ENCODE data around the gene FOXP1. TPM values are rescaled to one million over a fixed set of nuclear protein-coding genes. Genes with fewer than 3 reads are reported as not detected.

FOXP1 gene
- total and polyA plus RNA-seq, 2 of the 8 experiments (the other 6 are each of a cell fraction or from before 2014, with no cell fraction given): 13.9 to 25.4 TPM

DNA sequence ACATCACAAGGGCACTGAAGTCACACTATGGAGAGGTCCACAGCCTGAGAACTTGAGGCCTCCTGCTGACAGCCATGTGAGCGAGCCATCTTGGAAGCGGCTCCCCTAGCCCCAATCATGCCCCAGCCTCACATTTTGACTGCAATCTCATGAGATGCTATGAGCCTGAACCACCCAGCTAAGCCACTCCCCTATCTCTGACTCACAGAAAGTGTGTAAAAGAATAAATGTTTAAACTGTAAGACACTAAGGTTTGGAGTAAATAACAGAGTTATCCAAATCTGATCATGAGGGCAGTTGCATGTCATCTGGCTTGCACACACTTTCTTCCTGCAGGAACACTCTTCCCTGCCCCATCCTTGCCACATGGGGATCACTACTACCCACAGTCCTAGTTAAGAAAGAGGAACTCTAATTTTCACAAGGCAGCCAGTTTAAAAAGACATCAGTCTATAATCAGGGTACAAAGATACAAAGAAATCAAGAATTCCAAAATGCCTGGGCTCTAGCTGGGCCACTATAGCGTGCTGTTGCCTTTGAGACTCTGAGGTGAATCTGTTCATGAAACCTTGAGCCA is 494.2 kb downstream of the FOXP1 start:
- Histone ChIP-seq H3K9ac (replicated peaks in 1 of 4; ENCODE audit: extremely low read depth in 1 of 4, low read depth in 3 of 4, low read length in 3 of 4) (no peak overlapping the region), H2BK120ac (replicated peaks; ENCODE audit: low read depth, low read length) (no peak overlapping the region), H2BK20ac (ENCODE audit: low read length) (no peak overlapping the region), H3K14ac (ENCODE audit: insufficient read length) (no peak overlapping the region), H4K20me1 (replicated peaks in 1 of 2; ENCODE audit: control insufficient read depth in 1 of 2, insufficient read depth in 2 of 2, low read length in 2 of 2) (no peaks in the 10 kb centered on the region), H3K56ac (replicated peaks; ENCODE audit: insufficient read length, low read depth, low read length) (no peak overlapping the region), H2BK15ac (ENCODE audit: low read length) (no peak overlapping the region), H3K4me2 (ENCODE audit: insufficient read depth in 1 of 2, low read depth in 2 of 2, low read length in 2 of 2) (no peak overlapping the region), H3K9me3 (ENCODE audit: insufficient read depth in 2 of 2, low read depth in 1 of 2, low read length in 1 of 2) (no peaks in the 10 kb centered on the region), H3K18ac (ENCODE audit: extremely low read depth, low read length) (no peak overlapping the region), H2BK5ac (ENCODE audit: low read depth, low read length) (no peak overlapping the region), H4K8ac (ENCODE audit: extremely low read depth, insufficient read depth, low read length) (no peak overlapping the region), H3K27me3 (replicated peaks in 1 of 4; ENCODE audit: control insufficient read depth in 3 of 4, extremely low read depth in 1 of 4, insufficient read depth in 3 of 4, low read length in 3 of 4) (no peaks in the 10 kb centered on the region; a peak in 1 of 7 replicates), H3K4me1 (replicated peaks in 1 of 4; ENCODE audit: control insufficient read depth in 3 of 4, insufficient read depth in 4 of 4, low read length in 3 of 4) (peaks cover 3 to 7% (median 5%) of the 10 kb centered on the region in 4 experiments; a peak in 4 of 7 replicates), H2AK5ac (ENCODE audit: low read depth, low read length) (no peak overlapping the region), H4K91ac (replicated peaks; ENCODE audit: insufficient read length, low read length) (no peak overlapping the region), H3K27ac (ENCODE audit: low read depth, low read length) (no peak overlapping the region), H3K4me3 (ENCODE audit: extremely low read depth in 1 of 4, insufficient read depth in 2 of 4, low read depth in 3 of 4, low read length in 4 of 4) (no peak overlapping the region), H3K36me3 (ENCODE audit: control insufficient read depth in 2 of 4, insufficient read depth in 4 of 4, low read length in 3 of 4) (no peaks in the 10 kb centered on the region), H4K5ac (ENCODE audit: insufficient read length, low read depth, low read length) (no peak overlapping the region), H3K23me2 (ENCODE audit: low read depth, low read length) (no peaks in the 10 kb centered on the region; the same call in 1 of the 2 replicates), H3K4ac (replicated peaks; ENCODE audit: insufficient read length, low read depth, low read length) (no peak overlapping the region), H3K23ac (ENCODE audit: insufficient read length) (no peak overlapping the region), H2AFZ (ENCODE audit: low read length) (no peak overlapping the region), H3K79me2 (ENCODE audit: control insufficient read depth in 1 of 2, insufficient read depth in 2 of 2, low read length in 2 of 2) (peaks cover 0 to 6% of the 10 kb centered on the region in 2 experiments; a peak in 1 of 4 replicates), H3K79me1 (ENCODE audit: low read depth, low read length) (no peaks in the 10 kb centered on the region), H2BK12ac (ENCODE audit: low read depth, low read length) (no peak overlapping the region)
- 99% methylated on average over 3 of the region's 3 CpGs; no CpG with 5 or more reads in 1 of the 2 experiments for WGBS, 2 experiments (ENCODE audit: extremely low coverage in 1 of 2, insufficient coverage in 1 of 2, insufficient read length in 1 of 2, insufficient replicate concordance in 2 of 2, low coverage in 1 of 2, low lambda C conversion rate in 2 of 2, missing lambda C conversion rate in 1 of 2)
- POLR2A ChIA-PET (ENCODE audit: partially characterized antibody): no interaction called here
- CTCF ChIA-PET (ENCODE audit: partially characterized antibody): no interaction called here
- FAIRE-seq (no peak), DNase-seq (ENCODE audit: low read depth in 1 of 2, low spot score in 2 of 2) (no peak)
- TF ChIP-seq SP1 (IDR thresholded peaks at IDR 0.05; ENCODE audit: low read depth, low read length) (no peak), BCL11A (IDR thresholded peaks at IDR 0.05; ENCODE audit: low read depth in 2 of 2, low read length in 2 of 2) (no peak), ZNF274 (IDR thresholded peaks at IDR 0.05; ENCODE audit: borderline replicate concordance, extremely low read depth, low read length) (no peak), RAD21 (IDR thresholded peaks at IDR 0.05 in 1 of 2, conservative IDR thresholded peaks at IDR 0.05 in 1 of 2; ENCODE audit: low read depth in 2 of 2, low read length in 2 of 2) (no peak), RNF2 (IDR thresholded peaks at IDR 0.05; ENCODE audit: borderline replicate concordance, low read depth, low read length, missing control alignments, poor library complexity, severe bottlenecking) (no peak), CTBP2 (IDR thresholded peaks at IDR 0.05; ENCODE audit: borderline replicate concordance, insufficient read depth, insufficient read length, low read length) (no peak), HDAC6 (IDR thresholded peaks at IDR 0.05; ENCODE audit: low read depth, low read length) (no peak), RFX5 (IDR thresholded peaks at IDR 0.05; ENCODE audit: borderline replicate concordance, low read depth, low read length) (no peak), CHD2 (IDR thresholded peaks at IDR 0.05; ENCODE audit: low read length) (no peak), SP2 (IDR thresholded peaks at IDR 0.05; ENCODE audit: low read length) (no peak), RXRA (IDR thresholded peaks at IDR 0.05; ENCODE audit: insufficient read depth, low read depth, low read length) (no peak), KDM5A (IDR thresholded peaks at IDR 0.05; ENCODE audit: low read length) (no peak), CBX5 (IDR thresholded peaks at IDR 0.05; ENCODE audit: low read depth, low read length) (no peak)

Data from H1 (cell line).